WI38 (cell line): ENCODE measurements around the gene MRTFB.

Experiments used
- H3K4me3 ChIP-seq: 2 replicates; pipeline ENCODE4 v1.5.1; 2011; ENCODE audit warnings: low read depth, mild to moderate bottlenecking, control low read depth, low read length
- TF ChIP-seq, protein P1 (sequence below): IDR thresholded peaks from 2 replicates; pipeline ENCODE4 v1.5.1; 2012; ENCODE audit warnings: low read depth, mild to moderate bottlenecking, control low read depth, low read length

MRTFB gene

DNA sequence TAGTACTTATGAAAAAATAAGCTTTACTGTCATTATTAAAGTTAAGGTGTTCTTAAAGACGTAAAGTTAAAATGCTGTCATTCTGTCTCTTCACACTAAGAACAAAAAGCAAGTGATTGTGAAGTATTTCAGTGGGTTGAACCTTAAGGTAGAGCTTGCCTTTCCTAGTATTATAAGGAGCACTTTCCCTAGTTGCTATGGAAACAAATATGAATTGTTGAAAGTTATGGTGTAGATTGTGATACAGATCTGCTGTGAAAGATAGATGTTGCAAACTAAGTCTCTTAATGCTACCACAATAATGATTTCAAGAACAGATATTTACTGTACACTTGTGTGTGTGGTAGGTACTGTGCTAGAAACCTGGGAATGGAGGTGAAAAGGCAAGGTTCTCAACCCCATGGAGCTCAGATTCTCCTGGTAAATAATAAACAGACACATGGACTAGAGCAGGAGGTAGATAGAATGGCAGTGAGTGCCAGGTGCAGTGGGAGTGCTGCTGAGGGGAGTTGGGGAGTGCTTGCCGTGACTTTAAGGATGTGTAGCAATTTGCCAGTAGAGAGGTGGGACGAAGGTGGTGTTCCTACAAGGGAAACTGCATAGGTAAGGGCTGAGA is 34.7 kb downstream of the MRTFB start:
- H3K4me3 ChIP-seq: no peak overlapping the region
- TF ChIP-seq, protein P1, sequence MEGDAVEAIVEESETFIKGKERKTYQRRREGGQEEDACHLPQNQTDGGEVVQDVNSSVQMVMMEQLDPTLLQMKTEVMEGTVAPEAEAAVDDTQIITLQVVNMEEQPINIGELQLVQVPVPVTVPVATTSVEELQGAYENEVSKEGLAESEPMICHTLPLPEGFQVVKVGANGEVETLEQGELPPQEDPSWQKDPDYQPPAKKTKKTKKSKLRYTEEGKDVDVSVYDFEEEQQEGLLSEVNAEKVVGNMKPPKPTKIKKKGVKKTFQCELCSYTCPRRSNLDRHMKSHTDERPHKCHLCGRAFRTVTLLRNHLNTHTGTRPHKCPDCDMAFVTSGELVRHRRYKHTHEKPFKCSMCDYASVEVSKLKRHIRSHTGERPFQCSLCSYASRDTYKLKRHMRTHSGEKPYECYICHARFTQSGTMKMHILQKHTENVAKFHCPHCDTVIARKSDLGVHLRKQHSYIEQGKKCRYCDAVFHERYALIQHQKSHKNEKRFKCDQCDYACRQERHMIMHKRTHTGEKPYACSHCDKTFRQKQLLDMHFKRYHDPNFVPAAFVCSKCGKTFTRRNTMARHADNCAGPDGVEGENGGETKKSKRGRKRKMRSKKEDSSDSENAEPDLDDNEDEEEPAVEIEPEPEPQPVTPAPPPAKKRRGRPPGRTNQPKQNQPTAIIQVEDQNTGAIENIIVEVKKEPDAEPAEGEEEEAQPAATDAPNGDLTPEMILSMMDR: no peak

DNA sequence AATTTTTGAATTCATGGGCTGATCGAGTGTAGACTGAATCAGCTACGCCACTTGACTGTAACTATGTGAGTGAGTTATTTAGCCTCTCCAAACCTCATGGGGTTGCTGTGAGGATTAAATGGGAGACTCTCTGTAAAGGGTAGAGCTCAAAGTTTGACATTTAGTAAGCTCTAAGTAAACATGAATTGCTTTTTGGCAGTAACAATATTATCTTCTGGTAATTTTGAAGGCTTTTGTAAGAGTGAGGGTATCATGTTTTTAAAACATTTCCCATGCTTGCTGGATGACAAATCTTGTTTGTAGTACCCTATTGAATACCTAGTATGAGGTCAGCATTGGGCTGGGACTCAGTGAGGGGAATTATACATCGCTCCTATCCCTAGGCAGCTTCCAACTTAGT is 35.3 kb downstream of the MRTFB start:
- TF ChIP-seq, protein P1: no peak
- H3K4me3 ChIP-seq: no peak overlapping the region

DNA sequence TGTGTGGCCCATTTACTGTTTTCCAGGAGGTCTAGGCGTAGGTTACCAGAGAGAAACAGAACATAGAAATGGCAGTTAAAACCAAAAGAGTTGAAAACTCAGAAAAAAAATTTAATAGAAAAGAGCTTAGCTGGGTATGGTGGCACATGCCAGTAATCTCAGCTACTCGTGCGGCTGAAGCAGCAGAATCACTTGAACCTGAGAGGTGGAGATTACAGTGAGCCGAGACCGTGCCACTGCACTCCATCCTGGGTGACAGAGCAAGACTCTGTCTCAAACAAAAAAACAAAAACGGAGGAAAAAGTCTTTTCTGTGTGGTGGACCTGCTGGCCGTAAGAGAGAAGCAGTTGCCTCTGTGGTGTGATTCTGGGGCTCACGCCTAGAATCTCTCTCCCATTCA is 35.8 kb downstream of the MRTFB start:
- H3K4me3 ChIP-seq: no peak overlapping the region
- TF ChIP-seq, protein P1: no peak

DNA sequence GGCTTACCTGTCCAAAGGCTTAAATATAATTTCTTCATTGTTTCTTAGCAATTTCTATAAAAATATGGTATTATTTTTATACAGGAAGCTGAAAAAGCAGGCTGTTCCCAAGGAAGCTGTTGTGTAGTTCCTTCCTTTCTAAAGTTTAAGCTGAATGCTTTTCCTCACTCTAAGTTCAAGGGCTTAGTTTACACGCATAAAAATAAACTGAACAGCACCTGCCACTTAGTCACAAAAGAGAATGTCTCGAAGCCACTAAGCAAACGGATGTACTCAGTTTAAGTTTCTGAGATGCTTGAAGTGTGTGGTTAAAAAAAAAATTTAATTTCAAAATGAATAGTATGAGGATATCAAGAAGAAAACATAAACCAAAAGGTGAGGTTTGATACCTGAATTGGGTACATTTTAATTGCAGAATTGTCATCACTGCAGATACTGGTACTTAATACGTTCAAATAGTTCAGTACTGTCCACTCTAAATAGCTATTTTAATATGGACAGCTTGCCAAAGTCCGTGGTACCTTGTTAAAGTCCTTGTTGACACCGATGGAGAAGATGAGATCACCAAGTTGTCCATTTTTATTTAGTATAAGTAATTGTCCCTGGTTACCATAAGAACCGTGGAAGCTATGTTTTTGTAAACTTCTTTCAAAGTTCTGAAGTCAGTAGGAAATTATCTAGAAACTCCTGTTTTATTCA is 38.1 kb downstream of the MRTFB start:
- TF ChIP-seq, protein P1: no peak
- no peak overlapping the region for H3K4me3 ChIP-seq

DNA sequence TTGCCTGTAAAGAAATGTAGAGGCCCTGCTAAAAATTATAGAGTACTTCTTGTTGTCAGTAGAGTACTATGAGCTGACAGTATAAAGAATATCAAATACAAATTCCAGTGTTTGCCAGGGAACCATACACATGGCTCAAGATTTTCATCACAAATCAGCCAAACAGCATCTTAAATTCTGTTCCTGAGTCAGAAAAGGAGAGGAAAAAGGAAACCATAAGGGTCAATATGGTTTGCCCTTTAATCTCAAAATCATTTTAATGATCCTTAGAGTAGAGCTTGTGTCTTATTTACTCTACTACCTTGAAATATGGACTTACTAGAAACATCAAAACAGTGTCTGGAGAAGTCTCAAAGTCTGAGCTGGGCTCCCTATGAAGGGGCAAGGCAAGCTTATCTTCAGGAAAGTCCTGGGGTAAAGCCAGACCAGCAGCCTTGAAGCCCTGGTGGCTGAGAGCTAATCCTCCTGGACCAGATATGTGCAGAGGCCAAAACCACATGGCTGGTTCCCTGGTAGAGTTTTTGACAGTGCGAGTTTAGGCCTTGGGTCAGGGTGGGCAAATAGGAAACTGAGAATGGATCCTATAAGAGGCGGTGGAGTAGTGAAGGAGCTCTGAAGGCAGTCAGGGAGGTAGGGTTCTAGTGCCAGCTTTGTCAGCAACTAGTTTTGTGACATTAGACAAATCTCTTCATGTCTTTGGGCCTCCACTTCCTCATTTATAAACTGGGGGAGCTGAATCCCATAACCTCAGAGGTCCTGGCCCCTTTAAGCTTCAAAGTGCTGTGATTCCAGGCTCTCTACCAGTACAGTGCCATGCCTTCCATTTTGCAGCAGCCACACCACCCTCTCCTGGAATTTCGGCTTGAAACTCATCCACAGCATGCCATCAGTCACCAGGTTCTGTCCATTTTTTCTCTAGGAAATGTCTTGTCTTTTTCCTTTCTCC is 38.9 kb downstream of the MRTFB start:
- TF ChIP-seq, protein P1: no peak
- H3K4me3 ChIP-seq: no peak overlapping the region

DNA sequence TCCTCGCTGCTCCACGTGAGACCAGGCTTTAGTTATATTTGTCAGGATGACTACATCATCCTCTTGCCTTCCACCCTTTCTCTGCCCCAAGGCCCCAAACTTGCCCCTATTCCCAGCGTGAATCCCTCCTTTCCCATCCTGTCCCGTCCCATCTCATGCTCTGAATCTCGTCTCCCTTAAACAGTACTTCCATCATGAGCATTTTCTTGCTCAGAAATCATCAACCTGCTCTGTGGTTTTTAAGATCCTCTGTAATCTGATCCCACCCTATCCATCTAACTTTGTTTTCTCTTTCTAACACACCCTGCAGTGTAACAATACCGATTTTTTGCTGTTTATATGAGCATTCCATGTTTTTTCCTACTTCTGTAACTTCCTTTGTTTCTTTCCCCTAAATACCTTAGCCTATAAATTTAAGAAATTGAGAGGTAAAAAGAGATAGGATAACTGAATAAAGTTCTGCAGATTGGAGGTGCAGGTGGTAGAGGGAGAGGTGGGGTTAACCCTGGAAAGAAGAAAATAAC is 39.7 kb downstream of the MRTFB start:
- TF ChIP-seq, protein P1: no peak
- no peak overlapping the region for H3K4me3 ChIP-seq
